HFFc6 (cell line): ENCODE results near the gene CTNNA3. TPM values are rescaled to one million over a fixed set of nuclear protein-coding genes. Genes with fewer than 3 reads are reported as not detected.

ENCODE experiments used
- DNase-seq: peaks from one replicate; pipeline ENCODE4 v3.0.0-alpha.2; 2018
- H3K27ac Mint-ChIP-seq: 2 replicates; pipeline ENCODE4 v1.8.0; 2020; ENCODE audit warnings: mild to moderate bottlenecking, mixed read lengths
- H3K27me3 Mint-ChIP-seq: 2 replicates; pipeline ENCODE4 v1.8.0; 2021; ENCODE audit warnings: mild to moderate bottlenecking, moderate library complexity, mixed read lengths; ENCODE audit not compliant: insufficient read depth
- H3K36me3 Mint-ChIP-seq: 2 replicates; pipeline ENCODE4 v1.8.0; 2021; ENCODE audit warnings: low read depth, mixed read lengths
- H3K4me1 Mint-ChIP-seq: 2 replicates; pipeline ENCODE4 v1.8.0; 2020; ENCODE audit warnings: low read depth, mixed read lengths
- H3K4me3 Mint-ChIP-seq: 2 replicates; pipeline ENCODE4 v1.8.0; 2020; ENCODE audit warnings: mild to moderate bottlenecking, moderate library complexity, mixed read lengths
- H3K9me3 Mint-ChIP-seq: 2 replicates; pipeline ENCODE4 v1.8.0; 2020; ENCODE audit warnings: mild to moderate bottlenecking, mixed read lengths
- total RNA-seq, 6 experiments: library from RNA; stranded (reverse); fragmentation: NEBNext Ultra II Directional; extraction: Animal tissue kit (Norgen Biotek cat#: 25700); gene quantifications; 2 replicates in 1 of 6; 3 replicates in 5 of 6; pipeline ENCODE4 v1.2.3, GENCODE V29; 2021
- TF ChIP-seq, protein P1 (sequence below): fragments of 200-600 bp; sonication (generic); IDR thresholded peaks from 2 replicates; pipeline ENCODE4 v1.5.0; 2021; ENCODE audit warnings: antibody characterized with exemption, mild to moderate bottlenecking

Gene CTNNA3
- total RNA-seq, 6 experiments from 2014 or later = not detected

DNA sequence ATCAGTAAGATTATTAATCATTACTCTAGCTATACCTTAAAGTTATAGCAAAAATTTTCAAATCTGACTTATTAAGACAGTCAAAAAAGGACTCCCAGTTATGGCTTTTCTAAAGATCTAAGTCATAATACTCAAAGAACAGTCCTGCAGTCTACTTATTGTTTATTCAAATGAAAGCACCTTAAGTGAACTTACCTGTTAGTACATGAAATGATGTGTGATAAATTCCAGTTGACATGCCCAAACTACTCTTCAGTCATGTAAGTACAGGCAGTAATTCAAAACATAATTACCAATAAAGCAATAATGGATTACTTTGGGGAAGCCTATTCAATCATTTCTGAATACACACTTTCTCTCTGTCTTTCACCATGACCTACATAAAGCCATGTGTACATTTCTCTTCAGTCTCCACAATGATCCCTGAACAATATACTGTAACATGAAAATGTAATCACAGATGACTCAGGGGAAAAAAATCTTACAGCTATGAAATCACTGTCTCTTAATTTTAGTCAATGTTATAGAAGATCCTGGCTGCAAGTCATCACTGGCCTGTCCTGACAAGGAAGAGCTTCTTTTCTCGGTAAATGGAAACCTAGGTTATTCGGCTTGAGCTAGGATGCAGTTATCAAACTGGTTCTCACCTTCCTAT lies 1190.9 kb downstream of the CTNNA3 start:
- no peak overlapping the region for H3K27ac Mint-ChIP-seq
- no peaks in the 10 kb centered on the region for H3K4me1 Mint-ChIP-seq
- no peak for DNase-seq
- no peaks in the 10 kb centered on the region for H3K27me3 Mint-ChIP-seq
- no peak overlapping the region for H3K4me3 Mint-ChIP-seq
- no peaks in the 10 kb centered on the region for H3K36me3 Mint-ChIP-seq
- H3K9me3 Mint-ChIP-seq = peaks cover 5% of the 10 kb centered on the region
- TF ChIP-seq, protein P1, sequence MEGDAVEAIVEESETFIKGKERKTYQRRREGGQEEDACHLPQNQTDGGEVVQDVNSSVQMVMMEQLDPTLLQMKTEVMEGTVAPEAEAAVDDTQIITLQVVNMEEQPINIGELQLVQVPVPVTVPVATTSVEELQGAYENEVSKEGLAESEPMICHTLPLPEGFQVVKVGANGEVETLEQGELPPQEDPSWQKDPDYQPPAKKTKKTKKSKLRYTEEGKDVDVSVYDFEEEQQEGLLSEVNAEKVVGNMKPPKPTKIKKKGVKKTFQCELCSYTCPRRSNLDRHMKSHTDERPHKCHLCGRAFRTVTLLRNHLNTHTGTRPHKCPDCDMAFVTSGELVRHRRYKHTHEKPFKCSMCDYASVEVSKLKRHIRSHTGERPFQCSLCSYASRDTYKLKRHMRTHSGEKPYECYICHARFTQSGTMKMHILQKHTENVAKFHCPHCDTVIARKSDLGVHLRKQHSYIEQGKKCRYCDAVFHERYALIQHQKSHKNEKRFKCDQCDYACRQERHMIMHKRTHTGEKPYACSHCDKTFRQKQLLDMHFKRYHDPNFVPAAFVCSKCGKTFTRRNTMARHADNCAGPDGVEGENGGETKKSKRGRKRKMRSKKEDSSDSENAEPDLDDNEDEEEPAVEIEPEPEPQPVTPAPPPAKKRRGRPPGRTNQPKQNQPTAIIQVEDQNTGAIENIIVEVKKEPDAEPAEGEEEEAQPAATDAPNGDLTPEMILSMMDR = no peak

DNA sequence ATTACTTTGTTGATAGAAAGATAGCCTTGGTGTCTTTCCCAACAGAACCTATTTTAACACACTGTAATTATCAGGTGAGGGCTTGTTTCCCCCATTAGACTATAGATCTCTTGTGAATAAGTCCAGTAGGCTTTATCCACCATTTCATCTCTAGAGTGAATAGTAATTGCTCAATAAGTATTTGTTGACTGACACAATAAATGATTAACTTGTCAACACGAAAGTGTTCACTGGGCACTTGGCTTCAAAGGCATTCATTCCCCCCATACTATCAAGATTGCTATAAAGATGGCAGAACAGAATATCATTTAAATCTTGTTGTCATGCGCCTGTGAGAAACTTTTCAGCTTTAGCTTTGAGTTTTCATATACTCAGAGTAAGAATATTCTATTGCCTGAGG lies 1194.6 kb downstream of the CTNNA3 start:
- Mint-ChIP-seq H3K27ac (no peak overlapping the region), H3K36me3 (no peaks in the 10 kb centered on the region), H3K4me1 (no peaks in the 10 kb centered on the region), H3K4me3 (no peak overlapping the region), H3K27me3 (no peaks in the 10 kb centered on the region), H3K9me3 (peaks cover 10% of the 10 kb centered on the region)
- no peak for DNase-seq
- TF ChIP-seq, protein P1 = no peak

DNA sequence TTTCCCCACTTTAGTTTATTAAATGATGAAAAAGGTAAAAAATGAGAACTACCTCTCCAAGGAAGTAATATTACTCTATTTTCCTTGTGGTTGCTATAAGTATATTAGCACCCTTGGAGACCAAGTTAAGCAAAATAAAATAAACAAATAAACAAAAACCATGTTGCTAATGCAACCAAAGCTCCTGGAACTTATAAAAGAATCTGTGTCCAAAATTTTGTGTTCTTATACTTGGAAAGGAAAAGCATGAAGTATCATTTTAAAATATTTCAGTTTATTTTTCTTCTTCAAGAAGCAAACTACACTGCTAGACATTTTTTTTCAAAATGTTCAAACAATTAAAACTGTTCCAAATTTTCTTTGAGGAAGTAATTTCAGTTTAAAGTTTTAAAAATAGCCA lies 1212.0 kb downstream of the CTNNA3 start:
- no peaks in the 10 kb centered on the region for H3K27me3 Mint-ChIP-seq
- H3K4me1 Mint-ChIP-seq = no peaks in the 10 kb centered on the region
- DNase-seq = no peak
- no peak overlapping the region for H3K4me3 Mint-ChIP-seq
- H3K27ac Mint-ChIP-seq = no peak overlapping the region
- TF ChIP-seq, protein P1 = no peak
- peaks cover 28% of the 10 kb centered on the region for H3K9me3 Mint-ChIP-seq
- no peaks in the 10 kb centered on the region; the same call in 1 of the 2 replicates for H3K36me3 Mint-ChIP-seq

DNA sequence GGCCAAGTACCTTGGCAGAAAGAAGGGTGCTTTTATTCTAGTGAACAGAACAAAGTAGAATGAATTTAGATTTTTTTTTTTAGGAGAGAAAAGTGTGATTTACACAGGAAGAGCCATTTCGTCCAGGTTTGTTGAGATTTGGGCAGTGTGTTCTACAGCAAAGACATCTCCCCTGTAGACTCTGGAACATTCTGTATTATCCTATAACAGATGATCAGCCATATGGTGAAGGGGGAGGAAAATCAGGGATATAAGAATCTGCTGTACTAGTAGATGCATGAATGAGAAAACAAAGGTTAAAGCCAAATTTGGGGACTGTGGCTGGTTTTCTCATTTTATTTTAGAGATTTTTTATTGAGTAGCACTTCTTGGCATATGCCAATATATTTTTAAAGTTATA lies 1223.8 kb downstream of the CTNNA3 start:
- Mint-ChIP-seq H3K36me3 (no peaks in the 10 kb centered on the region), H3K9me3 (peaks cover 11% of the 10 kb centered on the region), H3K27ac (no peak overlapping the region), H3K4me3 (no peak overlapping the region), H3K4me1 (no peaks in the 10 kb centered on the region), H3K27me3 (no peaks in the 10 kb centered on the region; the same call in 1 of the 2 replicates)
- TF ChIP-seq, protein P1 = no peak
- no peak for DNase-seq

DNA sequence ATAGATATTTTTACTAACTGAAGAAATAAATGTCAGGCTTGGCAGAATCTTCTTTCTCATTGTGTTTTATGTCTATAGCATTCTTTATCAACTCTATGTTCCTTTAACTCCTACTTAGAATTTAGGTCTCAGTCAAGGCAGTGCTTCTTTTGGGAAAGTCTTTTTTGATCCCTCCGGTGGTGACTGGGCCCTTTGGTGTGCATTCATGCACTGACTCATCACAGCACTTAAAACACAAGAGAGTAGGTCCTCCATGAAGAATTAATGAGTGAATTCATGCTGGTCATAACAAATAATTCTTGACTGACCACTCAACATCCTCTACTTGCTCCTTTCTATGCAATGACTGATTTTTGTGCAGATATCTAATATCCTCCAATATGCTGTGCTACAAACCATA lies 1229.0 kb downstream of the CTNNA3 start:
- peaks cover 22% of the 10 kb centered on the region for H3K9me3 Mint-ChIP-seq
- no peak for DNase-seq
- no peaks in the 10 kb centered on the region for H3K4me1 Mint-ChIP-seq
- H3K4me3 Mint-ChIP-seq = no peak overlapping the region
- H3K36me3 Mint-ChIP-seq = no peaks in the 10 kb centered on the region
- no peak overlapping the region for H3K27ac Mint-ChIP-seq
- TF ChIP-seq, protein P1 = no peak
- H3K27me3 Mint-ChIP-seq = no peaks in the 10 kb centered on the region; the same call in 1 of the 2 replicates
